KOPT-K1 (cell line): Measurements from ENCODE around the gene PPP3R1.
A peak's percentile ranks its signal among the peaks of the same experiment; 100 is the strongest.

Source experiments
- H3K27ac ChIP-seq: fragments of 200-600 bp; sonication (generic); 2 replicates; pipeline ENCODE4 v1.5.1; 2016; ENCODE audit warnings: antibody characterized with exemption, mild to moderate bottlenecking, low read depth, low read length; ENCODE audit not compliant: poor library complexity, severe bottlenecking
- H3K36me3 ChIP-seq: fragments of 200-600 bp; sonication (generic); 2 replicates; pipeline ENCODE4 v1.5.1; 2017; ENCODE audit warnings: antibody characterized with exemption, mild to moderate bottlenecking, low read length, moderate library complexity; ENCODE audit not compliant: insufficient read depth
- H3K9me3 ChIP-seq: fragments of 200-600 bp; sonication (generic); 2 replicates; pipeline ENCODE4 v1.5.1; 2017; ENCODE audit warnings: antibody characterized with exemption, low read length, mild to moderate bottlenecking; ENCODE audit not compliant: insufficient read depth, poor library complexity, severe bottlenecking

Gene PPP3R1

GRCh38 chr2:68230241-68231060 lies 21.9 kb downstream of the PPP3R1 start:
- Histone ChIP-seq H3K9me3 (no peaks in the 10 kb centered on the region), H3K36me3 (peaks cover 7% of the 10 kb centered on the region), H3K27ac (no peak overlapping the region)

GRCh38 chr2:68226794-68227193 lies 25.5 kb downstream of the PPP3R1 start:
- Histone ChIP-seq H3K9me3 (peaks cover 18% of the 10 kb centered on the region), H3K36me3 (peaks cover 29% of the 10 kb centered on the region), H3K27ac (no peak overlapping the region)

GRCh38 chr2:68225119-68225632 lies 27.2 kb downstream of the PPP3R1 start:
- Histone ChIP-seq H3K36me3 (peaks cover 41% of the 10 kb centered on the region), H3K27ac (no peak overlapping the region), H3K9me3 (peaks cover 31% of the 10 kb centered on the region)

- H3K9me3 ChIP-seq: peaks cover 31% of the 10 kb centered on the region
- peaks cover 41% of the 10 kb centered on the region for H3K36me3 ChIP-seq
- no peak overlapping the region for H3K27ac ChIP-seq
Observed at GRCh38 chr2:68223419-68223818, 28.9 kb downstream of the PPP3R1 start.

GRCh38 chr2:68222287-68222686 lies 30.0 kb downstream of the PPP3R1 start:
- Histone ChIP-seq H3K9me3 (peaks cover 31% of the 10 kb centered on the region), H3K36me3 (peaks cover 41% of the 10 kb centered on the region), H3K27ac (no peak overlapping the region)

GRCh38 chr2:68218343-68218901 lies 33.9 kb downstream of the PPP3R1 start:
- Histone ChIP-seq H3K36me3 (peaks cover 49% of the 10 kb centered on the region), H3K9me3 (peaks cover 29% of the 10 kb centered on the region), H3K27ac (no peak overlapping the region)

GRCh38 chr2:68217729-68218128 lies 34.6 kb downstream of the PPP3R1 start:
- Histone ChIP-seq H3K36me3 (peaks cover 49% of the 10 kb centered on the region), H3K27ac (no peak overlapping the region), H3K9me3 (peaks cover 22% of the 10 kb centered on the region)

- peaks cover 49% of the 10 kb centered on the region for H3K36me3 ChIP-seq
- no peak overlapping the region for H3K27ac ChIP-seq
- H3K9me3 ChIP-seq: peaks cover 12% of the 10 kb centered on the region
Observed at GRCh38 chr2:68216454-68217310, 35.6 kb downstream of the PPP3R1 start.

GRCh38 chr2:68214381-68214780 lies 38.0 kb downstream of the PPP3R1 start:
- H3K36me3 ChIP-seq: peaks cover 44% of the 10 kb centered on the region
- no peaks in the 10 kb centered on the region for H3K9me3 ChIP-seq
- no peak overlapping the region for H3K27ac ChIP-seq

- H3K9me3 ChIP-seq: no peaks in the 10 kb centered on the region
- peaks cover 25% of the 10 kb centered on the region for H3K36me3 ChIP-seq
- H3K27ac ChIP-seq: no peak overlapping the region
Observed at GRCh38 chr2:68206793-68207192, 45.5 kb downstream of the PPP3R1 start.

- peaks cover 16% of the 10 kb centered on the region for H3K36me3 ChIP-seq
- H3K9me3 ChIP-seq: no peaks in the 10 kb centered on the region
- peak overlapping the region; percentile 50 for H3K27ac ChIP-seq
Observed at GRCh38 chr2:68203587-68203986, 48.7 kb downstream of the PPP3R1 start.

GRCh38 chr2:68200157-68200787 lies 52.1 kb downstream of the PPP3R1 start:
- Histone ChIP-seq H3K27ac (no peak overlapping the region), H3K36me3 (peaks cover 3% of the 10 kb centered on the region), H3K9me3 (no peaks in the 10 kb centered on the region)

GRCh38 chr2:68196120-68196716 lies 56.1 kb downstream of the PPP3R1 start:
- Histone ChIP-seq H3K36me3 (no peaks in the 10 kb centered on the region; the same call in 1 of the 2 replicates), H3K9me3 (no peaks in the 10 kb centered on the region), H3K27ac (no peak overlapping the region)

- Histone ChIP-seq H3K36me3 (no peaks in the 10 kb centered on the region), H3K9me3 (no peaks in the 10 kb centered on the region), H3K27ac (no peak overlapping the region)
Observed at GRCh38 chr2:68195096-68195495, 57.2 kb downstream of the PPP3R1 start.
